HEK293T (cell line): ENCODE measurements around the gene ACADVL.
A peak's percentile ranks its signal among the peaks of the same experiment; 100 is the strongest.

Source experiments
- CTCF ChIA-PET: fragments of 350-600 bp; formaldehyde crosslinking; extraction: SDS; loops from one replicate; lab custom pipeline; 2021; ENCODE audit warnings: antibody characterized with exemption, inconsistent platforms; lab: Yijun Ruan, JAX
- POLR2A ChIA-PET: fragments of 350-600 bp; formaldehyde crosslinking; extraction: SDS; loops from one replicate; lab custom pipeline; 2020; ENCODE audit warnings: antibody characterized with exemption, inconsistent platforms; lab: Yijun Ruan, JAX
- DNase-seq: peaks from one replicate; pipeline ENCODE4 v3.0.0; 2012; ENCODE audit warnings: mixed read lengths; ENCODE audit errors: extremely low spot score
- ARNT ChIP-seq: fragments of 450-650 bp; IDR thresholded peaks from 2 replicates; pipeline ENCODE4 v1.6.1; 2017; ENCODE audit warnings: mild to moderate bottlenecking
- BHLHE40 ChIP-seq: fragments of 450-650 bp; IDR thresholded peaks from 2 replicates; pipeline ENCODE4 v1.6.1; 2016; ENCODE audit warnings: mild to moderate bottlenecking, moderate library complexity, borderline replicate concordance
- CTBP1 ChIP-seq: fragments of 450-650 bp; IDR thresholded peaks from 2 replicates; pipeline ENCODE4 v1.6.1; 2016; ENCODE audit warnings: borderline replicate concordance
- ELF4 ChIP-seq: fragments of 450-650 bp; IDR thresholded peaks from 2 replicates; pipeline ENCODE4 v1.6.1; 2017; ENCODE audit warnings: antibody characterized with exemption
- FOXA1 ChIP-seq: fragments of 450-650 bp; IDR thresholded peaks from 2 replicates; pipeline ENCODE4 v1.6.1; 2016; ENCODE audit warnings: mild to moderate bottlenecking
- FOXK2 ChIP-seq: fragments of 450-650 bp; IDR thresholded peaks from 2 replicates; pipeline ENCODE4 v1.6.1; 2016; ENCODE audit warnings: mild to moderate bottlenecking
- FOXM1 ChIP-seq: fragments of 450-650 bp; IDR thresholded peaks from 2 replicates; pipeline ENCODE4 v1.6.1; 2017; ENCODE audit warnings: mild to moderate bottlenecking, borderline replicate concordance
- HDGF ChIP-seq: fragments of 450-650 bp; IDR thresholded peaks from 2 replicates; pipeline ENCODE4 v1.6.1; 2017; ENCODE audit warnings: antibody characterized with exemption, borderline replicate concordance
- L3MBTL2 ChIP-seq: fragments of 450-650 bp; conservative IDR thresholded peaks from 2 replicates; pipeline ENCODE4 v1.6.1; 2016; ENCODE audit warnings: mild to moderate bottlenecking
- LEF1 ChIP-seq: fragments of 450-650 bp; IDR thresholded peaks from 2 replicates; pipeline ENCODE4 v1.6.1; 2017; ENCODE audit warnings: mild to moderate bottlenecking, borderline replicate concordance
- NFRKB ChIP-seq: fragments of 450-650 bp; IDR thresholded peaks from 2 replicates; pipeline ENCODE4 v1.6.1; 2016; ENCODE audit warnings: mild to moderate bottlenecking, moderate library complexity
- PKNOX1 ChIP-seq: fragments of 450-650 bp; IDR thresholded peaks from 2 replicates; pipeline ENCODE4 v1.6.1; 2016
- SP1 ChIP-seq: fragments of 450-650 bp; IDR thresholded peaks from 2 replicates; pipeline ENCODE4 v1.6.1; 2017
- SUZ12 ChIP-seq: fragments of 450-650 bp; IDR thresholded peaks from 2 replicates; pipeline ENCODE4 v1.6.1; 2016; ENCODE audit warnings: mild to moderate bottlenecking
- TARDBP ChIP-seq: fragments of 450-650 bp; IDR thresholded peaks from 2 replicates; pipeline ENCODE4 v1.6.1; 2016
- ZNF384 ChIP-seq: fragments of 450-650 bp; IDR thresholded peaks from 2 replicates; pipeline ENCODE4 v1.6.1; 2016

ACADVL gene

GRCh38 chr17:7233701-7234082, 14.0 kb downstream of the ACADVL start:
- no peak for DNase-seq
- TF ChIP-seq L3MBTL2: 0 out of 2 replicates have a peak, but pooled peaks have one; percentile 12
- no peak for TF ChIP-seq LEF1
- POLR2A ChIA-PET: interaction anchor here (1.0 to 9.7 kb wide), 6 partner anchors 9 to 96 kb away, joined by 3 to 166 read pairs (median 3); partner anchors contain the start of genes ACADVL, DLG4, GABARAP and NEURL4
- CTCF ChIA-PET: no interaction called here

GRCh38 chr17:7234083-7234951, 14.6 kb downstream of the ACADVL start, which contains the start of gene DVL2:
Gene DVL2, minus strand, starts transcription at chr17:7234517. Its CDS starts 255 bp downstream, at chr17:7234262.
- TF ChIP-seq L3MBTL2 (peak; percentile 87), HDGF (no peak)
- POLR2A ChIA-PET: interaction anchor here (1.5 to 9.7 kb wide), 4 partner anchors 9 to 95 kb away, joined by 3 to 166 read pairs (median 5); partner anchors contain the start of genes ACADVL, DLG4, GABARAP and NEURL4
- CTCF ChIA-PET: no interaction called here
- DNase-seq: peak; percentile 91

- ChIA-PET POLR2A (interaction anchor here (0.9 to 9.7 kb wide), 2 partner anchors 14 to 20 kb away, joined by 4 to 166 read pairs; partner anchors contain the start of genes ACADVL and DLG4), CTCF (interaction anchor here (0.9 kb wide), 1 partner anchor 15 kb away, joined by 4 read pairs; no protein-coding TSS in a partner anchor)
- no peak for DNase-seq
- TF ChIP-seq ARNT: no peak
- TF ChIP-seq FOXK2: no peak
- TF ChIP-seq BHLHE40: no peak
- TF ChIP-seq FOXA1: no peak
These were observed 16.2 kb downstream of the ACADVL start for GRCh38 chr17:7235693-7236665.

GRCh38 chr17:7236808-7237207, 17.1 kb downstream of the ACADVL start:
- POLR2A ChIA-PET: interaction anchor here (9.7 kb wide), 1 partner anchor 15 kb away, joined by 166 read pairs; the partner anchor contains the start of genes ACADVL and DLG4

GRCh38 chr17:7237266-7237760, 17.6 kb downstream of the ACADVL start:
- ChIA-PET POLR2A (interaction anchor here (1.1 to 9.7 kb wide), 3 partner anchors 13 to 71 kb away, joined by 3 to 166 read pairs (median 52); partner anchors contain the start of genes ACADVL, CTDNEP1, DLG4 and ELP5), CTCF (no interaction called here)
- no peak for TF ChIP-seq NFRKB
- TF ChIP-seq FOXA1: no peak
- no peak for TF ChIP-seq HDGF
- TF ChIP-seq SUZ12: no peak
- TF ChIP-seq LEF1: no peak
- TF ChIP-seq ELF4: no peak
- TF ChIP-seq L3MBTL2: no peak
- no peak for TF ChIP-seq FOXM1
- no peak for TF ChIP-seq TARDBP
- no peak for TF ChIP-seq FOXK2
- no peak for TF ChIP-seq BHLHE40
- TF ChIP-seq ARNT: no peak
- TF ChIP-seq CTBP1: no peak
- DNase-seq: no peak

More at GRCh38 chr17:7236808-7237207, 17.1 kb downstream of the ACADVL start:
- CTCF ChIA-PET: interaction anchor here (0.9 kb wide), 1 partner anchor 16 kb away, joined by 4 read pairs; no protein-coding TSS in a partner anchor
- DNase-seq: no peak
- no peak for TF ChIP-seq L3MBTL2
- no peak for TF ChIP-seq ZNF384
- no peak for TF ChIP-seq LEF1
- TF ChIP-seq FOXA1: no peak
- no peak for TF ChIP-seq CTBP1
- TF ChIP-seq NFRKB: no peak
- no peak for TF ChIP-seq HDGF
- TF ChIP-seq PKNOX1: no peak
- TF ChIP-seq ARNT: no peak
- no peak for TF ChIP-seq ELF4
- no peak for TF ChIP-seq BHLHE40
- no peak for TF ChIP-seq SP1
- no peak for TF ChIP-seq FOXK2
- TF ChIP-seq TARDBP: no peak
- no peak for TF ChIP-seq SUZ12
- TF ChIP-seq FOXM1: no peak

GRCh38 chr17:7237761-7238419, 18.2 kb downstream of the ACADVL start:
- ChIA-PET POLR2A (interaction anchor here (1.1 to 9.7 kb wide), 4 partner anchors 12 to 71 kb away, joined by 3 to 166 read pairs (median 32); partner anchors contain the start of genes ACADVL, CTDNEP1, DLG4 and ELP5), CTCF (no interaction called here)
- DNase-seq: peak; percentile 38

More at GRCh38 chr17:7237761-7238419, 18.2 kb downstream of the ACADVL start:
- TF ChIP-seq SUZ12: no peak
- TF ChIP-seq ARNT: no peak
- TF ChIP-seq SP1: no peak
- no peak for TF ChIP-seq BHLHE40
- no peak for TF ChIP-seq PKNOX1
- no peak for TF ChIP-seq ZNF384
- no peak for TF ChIP-seq FOXK2
- no peak for TF ChIP-seq HDGF
- no peak for TF ChIP-seq FOXA1
- TF ChIP-seq L3MBTL2: no peak
- TF ChIP-seq CTBP1: no peak
- TF ChIP-seq NFRKB: no peak
- no peak for TF ChIP-seq LEF1
